GM23248 (cell line): ENCODE data around the gene ZNF679. TPM values are rescaled to one million over a fixed set of nuclear protein-coding genes. Genes with fewer than 3 reads are reported as not detected.

ENCODE experiments used
- DNase-seq: peaks from one replicate; pipeline ENCODE4 v3.0.0-alpha.2; 2015
- H2AFZ ChIP-seq: fragments of 200-600 bp; sonication (generic); 2 replicates; pipeline ENCODE4 v1.6.1; 2016; ENCODE audit warnings: antibody characterized with exemption
- H3F3A ChIP-seq: fragments of 200-600 bp; sonication (generic); 2 replicates; pipeline ENCODE4 v1.6.1; 2016; ENCODE audit warnings: mild to moderate bottlenecking, antibody characterized with exemption, mixed run types; ENCODE audit not compliant: insufficient read depth
- H3K27ac ChIP-seq: fragments of 200-600 bp; sonication (generic); 2 replicates; pipeline ENCODE4 v1.5.1; 2016; ENCODE audit warnings: mild to moderate bottlenecking
- H3K27me3 ChIP-seq: fragments of 200-600 bp; sonication (generic); replicated peaks from 2 replicates; pipeline ENCODE4 v1.6.1; 2016; ENCODE audit warnings: mild to moderate bottlenecking; ENCODE audit not compliant: insufficient read depth
- H3K36me3 ChIP-seq: fragments of 200-600 bp; sonication (generic); 2 replicates; pipeline ENCODE4 v1.6.1; 2016; ENCODE audit warnings: low read depth, mild to moderate bottlenecking
- H3K4me1 ChIP-seq: fragments of 200-600 bp; sonication (generic); 2 replicates; pipeline ENCODE4 v1.6.1; 2016; ENCODE audit warnings: mild to moderate bottlenecking; ENCODE audit not compliant: insufficient read depth
- H3K4me2 ChIP-seq: fragments of 200-600 bp; sonication (generic); one replicate; pipeline ENCODE4 v1.6.1; 2016; ENCODE audit warnings: mild to moderate bottlenecking; ENCODE audit not compliant: unreplicated experiment
- H3K4me3 ChIP-seq: fragments of 200-600 bp; sonication (generic); 2 replicates; pipeline ENCODE4 v1.5.1; 2016; ENCODE audit warnings: mild to moderate bottlenecking
- H3K79me2 ChIP-seq: fragments of 200-600 bp; sonication (generic); 2 replicates; pipeline ENCODE4 v1.6.1; 2016; ENCODE audit warnings: mild to moderate bottlenecking; ENCODE audit not compliant: insufficient read depth
- H3K9ac ChIP-seq: fragments of 200-600 bp; sonication (generic); 2 replicates; pipeline ENCODE4 v1.6.1; 2016; ENCODE audit warnings: mild to moderate bottlenecking
- H3K9me2 ChIP-seq: fragments of 200-600 bp; sonication (generic); 2 replicates; pipeline ENCODE4 v1.6.1; 2016; ENCODE audit warnings: mixed run types, mild to moderate bottlenecking, moderate library complexity; ENCODE audit not compliant: insufficient read depth
- H3K9me3 ChIP-seq: fragments of 200-600 bp; sonication (generic); one replicate; pipeline ENCODE4 v1.6.1; 2017; ENCODE audit warnings: low read depth
- H4K20me1 ChIP-seq: fragments of 200-600 bp; sonication (generic); 2 replicates; pipeline ENCODE4 v1.6.0; 2016; ENCODE audit not compliant: insufficient read depth
- EZH2 ChIP-seq: fragments of 200-600 bp; sonication (generic); IDR thresholded peaks from 2 replicates; pipeline ENCODE4 v1.6.1; 2018; ENCODE audit warnings: antibody characterized with exemption, mild to moderate bottlenecking; ENCODE audit not compliant: insufficient read depth, poor library complexity, severe bottlenecking
- EZH2phosphoT487 ChIP-seq: fragments of 200-600 bp; sonication (generic); IDR thresholded peaks from 2 replicates; pipeline ENCODE4 v1.6.1; 2018; ENCODE audit warnings: antibody characterized with exemption, moderate library complexity, mild to moderate bottlenecking, low read depth; ENCODE audit not compliant: insufficient read depth
- WGBS, 2 experiments: methylation state at CpG; one replicate each; pipeline ENCODE4 v1.1.6; 2015 to 2017; ENCODE audit warnings: low lambda C conversion rate in 2 of 2, low coverage in 1 of 2; ENCODE audit errors: missing lambda C conversion rate in 2 of 2; 5-methylcytosine and 5-hydroxymethylcytosine counted together
- in situ Hi-C: fragments of 300-500 bp; cut with MboI; formaldehyde crosslinking; loops from 2 replicates; pipeline ENCODE4 v1.15.0; 2020
- polyA plus RNA-seq: library from polyadenylated mRNA; unstranded; fragments of >200 nt; fragmentation: Nextera tagmentation; extraction: Ambion mirVana; gene quantifications from 2 replicates; pipeline ENCODE4 v1.2.1, GENCODE V29; 2016
- total RNA-seq: library from RNA; depleted of rRNA; stranded (reverse); fragments of >200 nt; shearing (Covaris generic); gene quantifications from 2 replicates; pipeline ENCODE4 v1.2.3, GENCODE V29; 2014

The ZNF679 gene
- total and polyA plus RNA-seq, 2 experiments from 2014 or later: not detected

GRCh38 chr7:64183827-64184372, 44.4 kb upstream of the ZNF679 start:
- Histone ChIP-seq H3K4me3 (no peak overlapping the region), H3K79me2 (no peaks in the 10 kb centered on the region), H3K9ac (no peak overlapping the region), H3K9me3 (no peaks in the 10 kb centered on the region), H3K9me2 (no peaks in the 10 kb centered on the region), H3F3A (no peaks in the 10 kb centered on the region), H2AFZ (no peak overlapping the region), H3K36me3 (no peaks in the 10 kb centered on the region), H3K4me1 (no peaks in the 10 kb centered on the region), H4K20me1 (no peaks in the 10 kb centered on the region), H3K27me3 (no peaks in the 10 kb centered on the region), H3K27ac (no peak overlapping the region), H3K4me2 (no peak overlapping the region)
- in situ Hi-C loops: no loop called here
- no peak for DNase-seq
- TF ChIP-seq EZH2phosphoT487 (no peak), EZH2 (no peak)
- 81 to 86% methylated on average over 12 of the region's 13 CpGs for WGBS, 2 experiments

DNA sequence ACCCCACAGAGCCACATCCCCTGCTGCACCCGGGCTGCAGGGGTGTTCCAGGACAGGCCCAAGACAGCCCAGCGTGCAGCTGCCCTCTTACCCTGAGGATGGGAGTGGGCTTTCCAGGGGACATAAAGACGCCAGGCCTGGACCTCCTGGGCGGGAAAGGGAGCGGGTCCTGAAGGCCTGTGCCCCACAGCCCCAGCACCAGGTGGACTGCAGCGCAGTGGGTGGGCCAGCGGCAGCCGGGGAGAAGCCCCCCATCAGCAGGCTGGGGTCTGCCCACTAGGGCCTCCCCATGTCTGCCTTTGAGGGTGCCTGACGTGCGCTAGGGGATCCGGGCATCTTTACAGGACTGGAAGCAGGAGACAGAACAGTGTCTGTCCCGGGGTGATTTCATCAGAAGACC, 43.9 kb upstream of the ZNF679 start:
- whole genome bisulfite sequencing, 2 experiments: 69 to 83% methylated on average over 9 to 12 of the region's 12 CpGs
- H3K4me2 ChIP-seq: no peak overlapping the region

GRCh38 chr7:64187408-64187807, 40.9 kb upstream of the ZNF679 start:
- no peak for TF ChIP-seq EZH2phosphoT487
- TF ChIP-seq EZH2: no peak
- no peaks in the 10 kb centered on the region for H3K9me3 ChIP-seq
- H3K4me1 ChIP-seq: no peaks in the 10 kb centered on the region
- no peaks in the 10 kb centered on the region for H3K79me2 ChIP-seq
- no peak for DNase-seq
- H3K4me3 ChIP-seq: no peak overlapping the region
- no peak overlapping the region for H2AFZ ChIP-seq
- WGBS, 2 experiments: 0% methylated on average over 3 of the region's 3 CpGs
- no peaks in the 10 kb centered on the region for H3K36me3 ChIP-seq
- H3K9me2 ChIP-seq: no peaks in the 10 kb centered on the region
- H3K9ac ChIP-seq: no peak overlapping the region
- H3F3A ChIP-seq: no peaks in the 10 kb centered on the region
- no peak overlapping the region for H3K4me2 ChIP-seq
- no peaks in the 10 kb centered on the region for H4K20me1 ChIP-seq
- in situ Hi-C loops: no loop called here
- no peaks in the 10 kb centered on the region for H3K27me3 ChIP-seq
- H3K27ac ChIP-seq: no peak overlapping the region

More for the DNA sequence above, 43.9 kb upstream of the ZNF679 start:
- TF ChIP-seq EZH2phosphoT487: no peak
- TF ChIP-seq EZH2: no peak
- H3K36me3 ChIP-seq: no peaks in the 10 kb centered on the region
- no peaks in the 10 kb centered on the region for H3K79me2 ChIP-seq
- DNase-seq: no peak
- H4K20me1 ChIP-seq: no peaks in the 10 kb centered on the region
- H3K9me3 ChIP-seq: no peaks in the 10 kb centered on the region
- no peaks in the 10 kb centered on the region for H3K27me3 ChIP-seq
- H3K9me2 ChIP-seq: no peaks in the 10 kb centered on the region
- no peaks in the 10 kb centered on the region for H3K4me1 ChIP-seq
- H2AFZ ChIP-seq: no peak overlapping the region
- no peak overlapping the region for H3K9ac ChIP-seq
- in situ Hi-C loops: no loop called here
- H3K4me3 ChIP-seq: no peak overlapping the region
- H3F3A ChIP-seq: no peaks in the 10 kb centered on the region
- H3K27ac ChIP-seq: no peak overlapping the region

- in situ Hi-C loops: no loop called here
- H4K20me1 ChIP-seq: no peaks in the 10 kb centered on the region
- H3K4me2 ChIP-seq: no peak overlapping the region
- H3K9me3 ChIP-seq: no peaks in the 10 kb centered on the region
- no peak overlapping the region for H3K4me3 ChIP-seq
- no peak for DNase-seq
- no peaks in the 10 kb centered on the region for H3K9me2 ChIP-seq
- H3K27ac ChIP-seq: no peak overlapping the region
- 60 to 61% methylated on average over 24 of the region's 24 CpGs for WGBS, 2 experiments
- H3K27me3 ChIP-seq: no peaks in the 10 kb centered on the region
- H3K9ac ChIP-seq: no peak overlapping the region
- H3K4me1 ChIP-seq: no peaks in the 10 kb centered on the region
- no peak for TF ChIP-seq EZH2phosphoT487
- TF ChIP-seq EZH2: no peak
- H2AFZ ChIP-seq: no peak overlapping the region
- no peaks in the 10 kb centered on the region for H3K36me3 ChIP-seq
- H3K79me2 ChIP-seq: no peaks in the 10 kb centered on the region
- H3F3A ChIP-seq: no peaks in the 10 kb centered on the region
Measured at GRCh38 chr7:64192148-64192704, 36.0 kb upstream of the ZNF679 start.

- H3F3A ChIP-seq: no peaks in the 10 kb centered on the region
- no peak overlapping the region for H3K9ac ChIP-seq
- H4K20me1 ChIP-seq: no peaks in the 10 kb centered on the region
- in situ Hi-C loops: no loop called here
- H3K4me1 ChIP-seq: no peaks in the 10 kb centered on the region
- no peaks in the 10 kb centered on the region for H3K36me3 ChIP-seq
- WGBS, 2 experiments: 31 to 32% methylated on average over 8 of the region's 8 CpGs
- no peaks in the 10 kb centered on the region for H3K79me2 ChIP-seq
- no peaks in the 10 kb centered on the region for H3K27me3 ChIP-seq
- H3K4me2 ChIP-seq: no peak overlapping the region
- H3K27ac ChIP-seq: no peak overlapping the region
- no peaks in the 10 kb centered on the region for H3K9me3 ChIP-seq
- no peak for TF ChIP-seq EZH2phosphoT487
- TF ChIP-seq EZH2: no peak
- H3K4me3 ChIP-seq: no peak overlapping the region
- no peaks in the 10 kb centered on the region for H3K9me2 ChIP-seq
- no peak for DNase-seq
- H2AFZ ChIP-seq: no peak overlapping the region
Measured at GRCh38 chr7:64192775-64193174, 35.5 kb upstream of the ZNF679 start.
